Measurements from ENCODE around the gene CLDN20.
"Not testable (repeated sequence)": the region's sequence is repeated elsewhere in the genome, so short reads cannot be mapped to it uniquely, and the experiment has no call there.

The CLDN20 gene

GRCh38 chr6:155261111-155261900 lies 2.5 kb upstream of the CLDN20 start:
- no peak overlapping the region for H3K4me3 ChIP-seq (ENCODE audit: low read depth, low read length)
- TF ChIP-seq, protein P1, sequence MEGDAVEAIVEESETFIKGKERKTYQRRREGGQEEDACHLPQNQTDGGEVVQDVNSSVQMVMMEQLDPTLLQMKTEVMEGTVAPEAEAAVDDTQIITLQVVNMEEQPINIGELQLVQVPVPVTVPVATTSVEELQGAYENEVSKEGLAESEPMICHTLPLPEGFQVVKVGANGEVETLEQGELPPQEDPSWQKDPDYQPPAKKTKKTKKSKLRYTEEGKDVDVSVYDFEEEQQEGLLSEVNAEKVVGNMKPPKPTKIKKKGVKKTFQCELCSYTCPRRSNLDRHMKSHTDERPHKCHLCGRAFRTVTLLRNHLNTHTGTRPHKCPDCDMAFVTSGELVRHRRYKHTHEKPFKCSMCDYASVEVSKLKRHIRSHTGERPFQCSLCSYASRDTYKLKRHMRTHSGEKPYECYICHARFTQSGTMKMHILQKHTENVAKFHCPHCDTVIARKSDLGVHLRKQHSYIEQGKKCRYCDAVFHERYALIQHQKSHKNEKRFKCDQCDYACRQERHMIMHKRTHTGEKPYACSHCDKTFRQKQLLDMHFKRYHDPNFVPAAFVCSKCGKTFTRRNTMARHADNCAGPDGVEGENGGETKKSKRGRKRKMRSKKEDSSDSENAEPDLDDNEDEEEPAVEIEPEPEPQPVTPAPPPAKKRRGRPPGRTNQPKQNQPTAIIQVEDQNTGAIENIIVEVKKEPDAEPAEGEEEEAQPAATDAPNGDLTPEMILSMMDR (IDR thresholded peaks at IDR 0.05; ENCODE audit: low read depth, low read length), result no peak

DNA sequence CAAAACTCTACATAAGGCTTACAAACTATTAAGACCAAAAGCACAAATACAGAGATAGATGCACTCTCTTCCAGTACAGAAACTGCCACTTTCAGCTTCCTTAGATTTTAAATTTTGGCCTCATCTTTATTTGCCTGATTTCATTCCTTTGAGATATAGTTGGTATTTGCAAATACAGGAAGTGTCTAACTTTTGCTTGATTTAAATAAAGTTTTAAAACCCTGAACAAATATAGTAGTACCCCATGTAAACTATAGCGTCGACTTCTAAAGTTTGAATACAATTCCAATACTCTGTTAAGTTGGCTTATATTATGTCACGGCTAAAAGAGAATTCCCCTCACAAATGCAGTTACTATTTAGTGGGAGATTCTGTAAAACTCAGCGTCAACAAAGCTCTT lies 1.2 kb upstream of the CLDN20 start:
- TF ChIP-seq, protein P1 (IDR thresholded peaks at IDR 0.05; ENCODE audit: low read depth, low read length), result no peak
- H3K4me3 ChIP-seq (ENCODE audit: low read depth, low read length), result no peak overlapping the region

GRCh38 chr6:155264693-155265320 lies 994 bp downstream of the CLDN20 start:
- H3K4me3 ChIP-seq (ENCODE audit: low read depth, low read length), result no peak overlapping the region
- TF ChIP-seq, protein P1 (IDR thresholded peaks at IDR 0.05; ENCODE audit: low read depth, low read length), result no peak

DNA sequence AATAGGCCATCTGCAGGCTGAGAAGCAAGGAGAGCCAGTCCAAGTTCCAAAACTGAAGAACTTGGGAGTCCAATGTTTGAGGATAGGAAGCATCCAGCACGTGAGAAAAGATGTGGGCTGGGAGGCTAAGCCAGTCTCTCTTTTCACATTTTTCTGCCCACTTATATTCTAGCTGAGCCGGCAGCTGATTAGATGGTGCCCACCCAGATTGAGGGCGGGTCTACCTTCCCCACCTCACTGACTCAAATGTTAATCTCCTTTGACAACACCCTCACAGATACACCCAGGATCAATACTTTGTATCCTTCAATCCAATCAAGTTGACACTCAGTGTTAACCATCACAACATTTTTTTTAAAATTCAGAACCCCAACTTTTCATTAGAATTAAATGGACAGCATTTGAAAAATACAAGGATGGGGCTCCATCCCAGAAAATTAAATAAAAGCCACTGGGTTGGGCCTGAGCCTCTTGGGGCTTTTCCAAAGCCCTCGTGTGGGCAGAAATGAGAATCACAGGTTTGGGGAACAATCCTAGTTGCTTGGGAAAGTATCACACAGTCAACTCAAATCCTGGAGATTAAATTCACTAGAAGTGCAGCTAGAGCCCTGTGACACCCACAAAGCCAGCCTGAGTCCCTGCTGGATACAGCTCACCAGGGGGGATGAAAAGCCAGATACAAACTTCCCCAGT lies 2.2 kb downstream of the CLDN20 start:
- TF ChIP-seq, protein P1 (IDR thresholded peaks at IDR 0.05; ENCODE audit: low read depth, low read length), result no peak
- H3K4me3 ChIP-seq (ENCODE audit: low read depth, low read length), result no peak overlapping the region

GRCh38 chr6:155267411-155267810 lies 3.6 kb downstream of the CLDN20 start:
- TF ChIP-seq, protein P1 (IDR thresholded peaks at IDR 0.05; ENCODE audit: low read depth, low read length), result no peak

DNA sequence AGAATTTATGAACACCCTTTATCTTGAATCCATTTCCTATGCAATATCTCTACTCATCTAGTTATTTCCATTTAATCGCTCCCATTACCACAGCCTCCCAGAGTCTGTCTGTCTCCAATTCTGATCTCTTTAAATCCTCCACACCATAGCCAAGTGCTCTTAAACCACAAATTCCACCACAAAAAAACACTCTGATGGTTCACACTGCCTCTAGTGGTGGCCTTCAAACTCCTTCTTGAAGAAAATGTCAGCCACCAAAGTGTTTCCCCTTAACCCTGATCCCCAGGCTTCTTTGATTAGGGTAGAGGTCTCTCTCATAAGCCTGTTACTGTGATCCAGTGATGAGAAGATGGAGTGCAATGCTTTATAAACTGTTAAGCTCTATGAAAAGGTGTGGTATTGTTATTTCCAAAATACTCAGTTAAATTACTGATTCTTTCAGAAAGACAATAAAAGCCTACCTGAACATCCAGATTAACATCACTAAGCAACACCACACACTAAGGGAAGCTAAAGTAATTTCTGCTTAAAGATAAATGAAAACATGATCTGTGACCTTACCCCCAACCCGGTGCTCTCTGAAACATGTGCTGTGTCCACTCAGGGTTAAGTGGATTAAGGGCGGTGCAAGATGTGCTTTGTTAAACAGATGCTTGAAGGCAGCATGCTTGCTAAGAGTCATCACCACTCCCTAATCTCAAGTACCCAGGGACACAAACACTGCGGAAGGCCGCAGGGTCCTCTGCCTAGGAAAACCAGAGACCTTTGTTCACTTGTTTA lies 4.5 kb downstream of the CLDN20 start:
- not testable (repeated sequence) for H3K4me3 ChIP-seq (ENCODE audit: low read depth, low read length)
- TF ChIP-seq, protein P1 (IDR thresholded peaks at IDR 0.05; ENCODE audit: low read depth, low read length), result peak; percentile 42

More at GRCh38 chr6:155267411-155267810, 3.6 kb downstream of the CLDN20 start:
- no peak overlapping the region for H3K4me3 ChIP-seq (ENCODE audit: low read depth, low read length)

Measured in WI38 (cell line).